Progenitor cell of endocrine pancreas (in vitro differentiated cells): ENCODE data around the gene IGF2. TPM values are rescaled to one million over a fixed set of nuclear protein-coding genes. Genes with fewer than 3 reads are reported as not detected.
A peak's percentile ranks its signal among the peaks of the same experiment; 100 is the strongest.

ENCODE experiments used
- DNase-seq: peaks from one replicate; pipeline ENCODE4 v3.0.0; 2021; ENCODE audit warnings: low spot score; ENCODE audit not compliant: unreplicated experiment
- H3K27ac Mint-ChIP-seq: 2 replicates; pipeline ENCODE4 v1.8.0; 2021; ENCODE audit warnings: mild to moderate bottlenecking, moderate library complexity, mixed read lengths
- H3K27me3 Mint-ChIP-seq: 2 replicates; pipeline ENCODE4 v1.8.0; 2021; ENCODE audit warnings: mixed read lengths
- H3K36me3 Mint-ChIP-seq: 2 replicates; pipeline ENCODE4 v1.8.0; 2022; ENCODE audit warnings: mixed read lengths; ENCODE audit not compliant: insufficient read depth
- H3K4me1 Mint-ChIP-seq: 2 replicates; pipeline ENCODE4 v1.8.0; 2021; ENCODE audit warnings: low read depth, mixed read lengths
- H3K4me3 Mint-ChIP-seq: 2 replicates; pipeline ENCODE4 v1.8.0; 2021; ENCODE audit warnings: low read depth, mild to moderate bottlenecking, moderate library complexity, mixed read lengths
- H3K9me3 Mint-ChIP-seq: 2 replicates; pipeline ENCODE4 v1.8.0; 2021; ENCODE audit warnings: low read depth, mixed read lengths
- total RNA-seq: library from RNA; stranded (reverse); gene quantifications from 2 replicates; pipeline ENCODE4 v1.2.1, GENCODE V29; 2021
- TF ChIP-seq, protein P1 (sequence below): fragments of 200-600 bp; sonication (generic); IDR thresholded peaks from one replicate; pipeline ENCODE4 v1.5.0; 2021; ENCODE audit warnings: antibody characterized with exemption, mild to moderate bottlenecking; ENCODE audit not compliant: unreplicated experiment

Gene IGF2
- total RNA-seq, 1 donor from 2014 or later = 5,100 TPM

DNA sequence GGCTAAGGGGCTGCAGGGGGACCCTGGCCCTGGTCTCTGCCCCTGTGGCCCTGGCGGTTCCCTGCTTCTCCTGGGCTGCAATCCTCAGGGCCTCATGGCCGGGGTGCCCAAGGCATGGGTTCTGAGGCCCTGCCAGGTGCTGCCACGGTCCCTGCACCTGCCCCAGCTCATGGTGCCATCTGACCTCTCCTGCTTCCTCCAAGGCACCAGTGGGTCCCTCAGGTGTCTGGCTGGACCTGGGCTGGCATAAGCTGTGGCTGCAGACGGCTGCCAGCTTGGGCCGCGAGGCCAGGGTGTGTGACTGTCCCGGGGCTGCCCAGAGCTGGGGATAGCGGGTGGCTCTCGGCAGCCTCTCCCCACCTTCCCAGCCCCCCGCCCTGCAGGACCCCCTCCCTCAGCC is 19.8 kb upstream of the IGF2 start:
- Mint-ChIP-seq H3K4me3 (no peak overlapping the region), H3K4me1 (no peaks in the 10 kb centered on the region), H3K9me3 (no peaks in the 10 kb centered on the region), H3K36me3 (no peaks in the 10 kb centered on the region), H3K27ac (no peak overlapping the region), H3K27me3 (peaks cover 4% of the 10 kb centered on the region)
- TF ChIP-seq, protein P1, sequence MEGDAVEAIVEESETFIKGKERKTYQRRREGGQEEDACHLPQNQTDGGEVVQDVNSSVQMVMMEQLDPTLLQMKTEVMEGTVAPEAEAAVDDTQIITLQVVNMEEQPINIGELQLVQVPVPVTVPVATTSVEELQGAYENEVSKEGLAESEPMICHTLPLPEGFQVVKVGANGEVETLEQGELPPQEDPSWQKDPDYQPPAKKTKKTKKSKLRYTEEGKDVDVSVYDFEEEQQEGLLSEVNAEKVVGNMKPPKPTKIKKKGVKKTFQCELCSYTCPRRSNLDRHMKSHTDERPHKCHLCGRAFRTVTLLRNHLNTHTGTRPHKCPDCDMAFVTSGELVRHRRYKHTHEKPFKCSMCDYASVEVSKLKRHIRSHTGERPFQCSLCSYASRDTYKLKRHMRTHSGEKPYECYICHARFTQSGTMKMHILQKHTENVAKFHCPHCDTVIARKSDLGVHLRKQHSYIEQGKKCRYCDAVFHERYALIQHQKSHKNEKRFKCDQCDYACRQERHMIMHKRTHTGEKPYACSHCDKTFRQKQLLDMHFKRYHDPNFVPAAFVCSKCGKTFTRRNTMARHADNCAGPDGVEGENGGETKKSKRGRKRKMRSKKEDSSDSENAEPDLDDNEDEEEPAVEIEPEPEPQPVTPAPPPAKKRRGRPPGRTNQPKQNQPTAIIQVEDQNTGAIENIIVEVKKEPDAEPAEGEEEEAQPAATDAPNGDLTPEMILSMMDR = no peak
- no peak for DNase-seq

DNA sequence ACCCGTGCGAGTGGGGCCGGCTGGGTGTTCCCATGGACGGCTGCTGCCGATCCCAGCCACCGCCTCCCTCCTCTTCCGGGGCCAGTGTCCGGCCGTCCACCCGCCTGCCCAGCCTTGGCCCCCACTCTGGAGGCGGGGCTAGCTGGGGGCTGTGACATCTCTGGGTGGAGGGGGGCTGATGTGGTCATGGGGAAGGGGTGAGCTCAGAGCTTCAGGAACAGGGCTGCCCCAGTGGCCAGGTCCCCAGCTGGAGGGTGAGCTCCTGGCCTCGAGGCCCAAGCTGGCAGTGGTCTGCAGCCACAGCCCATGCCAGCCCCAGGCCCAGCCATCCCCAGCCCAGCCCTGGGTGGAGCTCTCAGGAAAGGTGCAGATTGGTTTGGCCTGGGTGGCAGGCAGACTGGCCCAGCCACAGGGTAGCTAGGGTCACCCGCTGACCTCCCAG is 19.1 kb upstream of the IGF2 start:
- no peak overlapping the region for H3K27ac Mint-ChIP-seq
- no peak for DNase-seq
- H3K27me3 Mint-ChIP-seq = peaks cover 4% of the 10 kb centered on the region
- no peaks in the 10 kb centered on the region for H3K36me3 Mint-ChIP-seq
- H3K4me1 Mint-ChIP-seq = no peaks in the 10 kb centered on the region
- H3K4me3 Mint-ChIP-seq = no peak overlapping the region
- TF ChIP-seq, protein P1 = no peak
- H3K9me3 Mint-ChIP-seq = no peaks in the 10 kb centered on the region

DNA sequence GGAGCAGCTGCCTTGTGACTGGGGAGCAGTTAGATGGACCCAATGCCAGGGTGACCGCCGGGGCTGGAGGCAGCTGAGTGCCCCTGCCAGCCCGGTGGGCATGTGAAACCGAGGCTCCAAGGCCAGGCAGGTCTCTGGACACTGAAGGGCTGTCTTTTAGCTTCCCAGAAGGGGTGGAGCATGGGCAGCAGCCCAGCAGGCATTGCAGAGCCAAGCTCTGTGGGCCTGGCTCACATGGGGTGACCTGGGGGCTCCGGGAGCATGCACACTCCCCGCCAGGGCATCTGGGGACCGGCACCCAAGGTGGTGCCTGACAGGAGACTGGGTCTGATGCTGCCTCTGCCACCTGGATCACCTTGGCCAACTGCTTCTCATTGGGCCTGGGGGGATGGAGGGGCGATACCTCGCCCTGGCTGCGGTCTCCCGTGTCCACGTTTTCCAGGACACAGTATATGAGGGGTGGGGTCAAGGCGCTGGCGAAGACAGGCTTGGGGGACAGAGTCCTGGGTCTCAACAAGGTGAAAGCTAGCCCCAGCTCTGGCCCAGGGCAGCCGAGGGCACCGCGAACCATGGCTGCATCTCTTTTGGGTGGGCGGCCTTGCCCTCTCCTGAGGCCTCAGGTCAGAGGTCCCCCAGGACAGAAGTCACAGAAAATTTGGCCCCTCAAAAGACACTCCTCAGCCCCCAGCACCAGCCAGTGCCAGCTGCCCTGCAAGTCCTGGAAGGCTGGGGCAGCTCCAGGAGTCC is 18.3 kb upstream of the IGF2 start:
- peaks cover 4% of the 10 kb centered on the region for H3K27me3 Mint-ChIP-seq
- DNase-seq = no peak
- H3K4me1 Mint-ChIP-seq = no peaks in the 10 kb centered on the region
- H3K36me3 Mint-ChIP-seq = no peaks in the 10 kb centered on the region
- H3K9me3 Mint-ChIP-seq = no peaks in the 10 kb centered on the region
- H3K4me3 Mint-ChIP-seq = no peak overlapping the region
- no peak overlapping the region for H3K27ac Mint-ChIP-seq
- TF ChIP-seq, protein P1 = no peak

DNA sequence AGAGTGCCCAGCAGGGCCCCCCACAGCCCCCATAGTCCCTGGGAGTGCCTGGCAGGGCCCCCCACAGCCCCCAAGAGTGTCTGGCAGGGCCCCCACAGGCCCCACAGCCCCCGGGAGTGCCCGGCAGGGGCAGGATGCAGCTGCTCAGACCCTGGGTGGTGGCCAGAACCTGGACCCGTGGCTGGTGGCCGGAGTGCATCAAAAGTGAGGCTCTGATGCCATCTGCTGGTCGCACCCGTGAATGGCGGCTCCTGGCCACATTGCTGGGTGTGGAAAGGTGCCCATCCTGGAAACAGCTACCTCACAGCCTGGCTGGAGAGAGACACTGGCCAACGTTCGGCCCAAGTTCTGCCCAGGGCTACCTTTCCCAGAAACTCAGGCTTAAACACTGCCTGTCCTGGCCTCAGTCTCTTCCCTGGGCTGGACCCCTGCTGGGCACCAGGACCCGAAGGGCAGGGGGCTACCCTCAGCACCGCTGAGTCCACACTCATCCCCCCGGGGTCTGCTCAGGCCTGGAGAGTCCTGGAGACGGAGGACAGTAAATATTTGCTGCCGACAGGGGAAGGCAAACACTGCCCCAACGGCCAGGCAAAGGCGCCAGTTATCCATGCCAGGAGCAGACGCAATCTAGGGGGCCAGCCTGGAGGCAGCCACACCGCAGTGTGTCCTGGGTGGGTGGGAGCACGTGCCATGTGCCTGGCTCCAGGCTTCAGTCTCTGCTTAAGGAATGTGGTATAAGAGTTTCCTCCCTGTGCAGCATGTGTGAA is 17.4 kb upstream of the IGF2 start:
- TF ChIP-seq, protein P1 = peak; percentile 86
- Mint-ChIP-seq H3K4me3 (no peak overlapping the region), H3K27ac (no peak overlapping the region), H3K9me3 (no peaks in the 10 kb centered on the region), H3K36me3 (no peaks in the 10 kb centered on the region), H3K4me1 (no peaks in the 10 kb centered on the region), H3K27me3 (peaks cover 4% of the 10 kb centered on the region)
- DNase-seq = peak; percentile 88

DNA sequence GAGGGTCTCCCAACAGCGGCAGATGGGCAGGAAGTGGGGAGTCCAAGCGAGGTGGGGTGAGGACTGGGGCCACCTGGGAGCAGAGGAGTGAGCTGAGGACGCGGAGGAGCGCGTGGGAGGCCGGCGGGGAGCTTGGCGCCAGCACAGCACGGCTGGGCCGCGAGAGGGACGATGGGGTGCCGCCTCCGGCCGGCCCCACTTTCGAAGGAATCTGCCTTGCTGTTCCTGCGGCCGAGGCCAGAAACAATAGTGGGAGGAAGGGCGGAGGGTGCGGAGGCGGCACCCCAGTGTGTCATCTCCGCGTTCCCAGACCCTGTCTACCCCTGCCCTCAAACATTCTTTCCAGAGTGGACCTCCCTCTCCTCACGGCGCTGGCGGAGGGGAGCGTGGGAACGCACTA is 16.3 kb upstream of the IGF2 start:
- Mint-ChIP-seq H3K4me1 (no peaks in the 10 kb centered on the region), H3K9me3 (no peaks in the 10 kb centered on the region), H3K36me3 (no peaks in the 10 kb centered on the region), H3K27ac (no peak overlapping the region), H3K27me3 (peaks cover 12% of the 10 kb centered on the region), H3K4me3 (no peak overlapping the region)
- no peak for DNase-seq
- TF ChIP-seq, protein P1 = no peak
